GM19238 (cell line): ENCODE data around the gene MDFIC.

Source experiments
- DNase-seq: peaks from one replicate; pipeline ENCODE4 v3.0.0; 2011; ENCODE audit warnings: low spot score; ENCODE audit not compliant: insufficient read length

MDFIC gene

DNA sequence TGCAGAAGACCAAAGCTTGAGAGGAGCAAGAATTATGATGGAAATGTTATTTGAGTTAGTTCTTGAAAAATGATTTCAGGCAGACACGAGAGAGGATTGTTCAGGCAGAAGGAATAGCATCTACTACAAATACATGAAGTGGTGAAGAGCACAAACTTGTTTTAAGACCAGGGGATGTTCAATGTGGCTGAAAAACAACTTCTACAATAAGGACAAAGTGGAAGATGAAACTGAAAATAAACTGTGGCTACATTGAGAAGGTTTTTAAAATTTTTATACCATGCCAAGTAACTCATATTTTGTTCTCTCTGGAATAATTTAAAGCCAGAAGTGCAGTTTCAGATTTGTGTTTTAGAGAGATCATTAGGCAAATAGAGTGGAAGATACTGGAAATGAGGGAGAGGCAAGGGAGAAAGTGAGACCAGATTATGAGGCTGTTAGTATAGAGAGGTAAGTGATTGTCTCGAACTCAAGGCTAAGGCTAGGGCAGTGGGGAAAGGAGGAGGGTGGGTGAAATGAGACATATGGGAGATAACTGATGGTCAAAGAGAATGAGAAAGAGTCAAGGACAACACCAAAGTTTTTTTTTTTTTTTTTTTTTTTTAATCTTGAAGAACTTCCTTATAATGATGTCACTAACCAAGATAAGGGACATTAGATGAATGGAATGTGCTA is 115.4 kb downstream of the MDFIC start:
- DNase-seq, result no peak

- no peak for DNase-seq
Measured at GRCh38 chr7:115038158-115038557, 116.3 kb downstream of the MDFIC start.

DNA sequence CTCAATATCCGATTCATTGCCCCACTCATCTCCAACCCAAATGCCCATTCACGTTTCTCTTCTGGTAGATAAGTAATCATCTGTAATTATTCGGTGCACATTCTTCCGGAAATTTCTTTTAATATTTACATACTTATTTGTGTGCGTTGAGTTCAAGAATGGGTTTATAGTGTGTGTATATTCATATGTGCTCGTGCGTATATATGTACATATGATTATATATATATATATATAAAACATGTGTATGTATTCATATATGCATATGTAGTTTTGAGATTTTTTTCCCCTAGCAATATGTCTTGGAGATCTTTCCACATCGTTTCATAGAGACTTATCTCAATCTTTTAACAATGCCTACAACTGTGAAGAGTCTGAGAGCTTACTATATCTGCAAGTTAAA is 118.2 kb downstream of the MDFIC start:
- no peak for DNase-seq

GRCh38 chr7:115040495-115040894 is 118.6 kb downstream of the MDFIC start:
- DNase-seq, result no peak

GRCh38 chr7:115042596-115042995 is 120.7 kb downstream of the MDFIC start:
- no peak for DNase-seq

GRCh38 chr7:115043605-115044004 is 121.7 kb downstream of the MDFIC start:
- no peak for DNase-seq

DNA sequence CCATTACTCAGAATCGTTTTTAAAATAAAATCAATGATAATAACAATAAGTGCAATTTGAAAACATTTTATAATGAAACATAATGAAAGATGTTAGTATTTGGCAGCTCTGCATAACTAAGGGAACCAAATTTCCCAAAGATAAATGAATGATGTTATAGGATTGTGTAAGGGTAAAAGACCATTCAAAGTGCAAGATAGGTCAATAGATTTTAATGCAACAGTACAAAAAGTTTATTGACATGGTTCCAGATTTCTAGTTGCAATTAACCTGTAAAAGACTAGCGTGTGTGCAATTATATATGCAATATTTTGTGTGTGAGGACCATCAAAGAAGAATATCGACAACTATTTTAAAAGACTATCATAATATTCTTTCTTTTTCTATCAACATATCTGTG is 122.3 kb downstream of the MDFIC start:
- DNase-seq, result no peak

- no peak for DNase-seq
Measured at GRCh38 chr7:115047958-115048720, 126.2 kb downstream of the MDFIC start.

DNA sequence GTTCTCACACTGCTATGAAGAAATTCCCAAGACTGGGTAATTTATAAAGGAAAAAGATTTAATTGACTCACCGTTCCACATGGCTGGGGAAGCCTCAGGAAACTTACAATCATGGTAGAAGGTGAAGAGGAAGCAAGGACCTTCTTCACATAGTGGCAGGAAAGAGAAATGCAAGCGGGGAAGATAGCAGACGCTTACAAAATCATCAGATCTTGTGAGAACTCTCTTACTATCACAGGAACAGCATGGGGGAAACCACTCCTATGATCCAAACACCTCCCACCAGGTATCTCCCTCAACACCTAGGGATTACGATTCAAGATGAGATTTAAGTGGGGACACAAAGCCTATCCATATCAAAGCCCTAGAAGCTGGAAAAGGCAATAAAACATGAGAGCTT is 130.8 kb downstream of the MDFIC start:
- DNase-seq, result no peak

- DNase-seq, result no peak
Measured at GRCh38 chr7:115054478-115055065, 132.7 kb downstream of the MDFIC start.

DNA sequence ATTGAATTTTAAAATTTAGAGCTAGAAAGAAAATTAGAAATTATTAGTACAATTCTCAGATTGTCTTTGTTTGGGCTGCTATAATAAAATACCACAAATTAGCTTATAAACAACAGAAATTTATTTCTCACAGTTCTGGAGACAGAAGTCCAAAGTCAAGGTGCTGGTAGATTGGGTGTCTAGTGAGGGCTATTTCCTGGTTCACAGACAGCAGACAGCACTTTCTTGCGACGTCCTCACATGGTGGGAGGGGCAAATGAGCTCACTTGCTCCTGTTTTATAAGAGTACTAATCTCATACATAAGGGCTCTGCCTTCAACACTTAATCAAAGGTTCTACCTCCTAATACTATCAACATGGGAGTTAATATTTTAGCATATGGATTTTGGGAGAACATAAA is 134.1 kb downstream of the MDFIC start:
- no peak for DNase-seq

DNA sequence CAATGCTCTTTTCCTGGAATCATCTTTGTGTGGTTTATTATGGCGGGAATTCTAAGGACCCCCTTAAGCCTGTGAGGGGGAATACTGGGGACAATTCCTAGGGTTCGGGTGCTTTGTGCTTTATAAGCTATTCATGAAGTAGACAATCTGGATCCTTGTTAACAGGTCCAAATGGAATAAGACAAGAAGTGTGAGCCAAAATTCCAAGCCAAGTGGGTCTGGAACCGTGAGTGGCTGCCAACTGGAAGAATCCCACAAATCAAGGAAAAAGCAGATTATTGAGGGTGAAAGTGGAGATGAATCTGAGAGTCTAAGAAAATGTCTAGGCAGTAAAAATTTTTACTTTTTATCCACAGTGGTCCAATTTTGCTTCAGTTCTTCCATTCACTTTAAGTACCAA is 136.8 kb downstream of the MDFIC start:
- no peak for DNase-seq

DNA sequence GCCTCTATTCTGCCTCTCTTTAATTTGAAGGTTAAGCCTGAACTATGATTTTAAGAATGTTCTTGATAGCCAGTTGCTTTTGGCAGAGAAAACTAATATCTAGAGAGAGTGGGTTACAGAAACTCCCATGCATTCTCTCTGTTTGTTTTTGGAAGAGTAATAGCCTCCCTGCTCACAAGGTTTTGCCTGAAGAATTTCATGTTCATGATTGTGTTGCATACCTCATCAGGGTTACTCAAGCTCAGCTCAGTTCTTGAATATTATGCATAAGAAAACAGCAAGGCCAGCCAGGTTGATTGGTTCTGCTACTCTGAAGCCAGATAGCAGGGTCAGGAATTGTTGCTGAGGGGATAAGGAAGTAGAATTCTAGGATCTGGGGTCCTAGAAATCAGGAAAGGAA is 137.4 kb downstream of the MDFIC start:
- DNase-seq, result no peak

- DNase-seq, result no peak
Measured at GRCh38 chr7:115060095-115060870, 138.4 kb downstream of the MDFIC start.

GRCh38 chr7:115066050-115066449 is 144.2 kb downstream of the MDFIC start:
- DNase-seq, result no peak

DNA sequence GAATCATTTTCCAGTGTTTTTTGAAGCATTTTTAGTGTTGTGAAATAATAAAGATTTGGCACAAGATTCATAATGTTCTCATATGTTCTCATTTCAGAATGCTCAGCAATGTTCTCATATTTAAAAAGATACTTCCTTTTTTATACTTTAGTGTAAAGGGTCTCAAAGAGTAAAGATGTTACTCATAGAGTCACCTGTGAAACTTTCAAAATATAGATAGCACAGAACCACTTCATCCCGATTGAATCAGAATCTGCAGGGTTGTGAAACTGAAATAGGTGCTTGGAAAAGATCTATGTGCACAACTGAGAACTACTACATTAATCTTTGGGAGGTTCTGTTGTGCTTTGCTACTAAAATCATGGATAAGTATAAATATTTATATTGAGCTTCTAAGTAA is 144.7 kb downstream of the MDFIC start:
- no peak for DNase-seq

DNA sequence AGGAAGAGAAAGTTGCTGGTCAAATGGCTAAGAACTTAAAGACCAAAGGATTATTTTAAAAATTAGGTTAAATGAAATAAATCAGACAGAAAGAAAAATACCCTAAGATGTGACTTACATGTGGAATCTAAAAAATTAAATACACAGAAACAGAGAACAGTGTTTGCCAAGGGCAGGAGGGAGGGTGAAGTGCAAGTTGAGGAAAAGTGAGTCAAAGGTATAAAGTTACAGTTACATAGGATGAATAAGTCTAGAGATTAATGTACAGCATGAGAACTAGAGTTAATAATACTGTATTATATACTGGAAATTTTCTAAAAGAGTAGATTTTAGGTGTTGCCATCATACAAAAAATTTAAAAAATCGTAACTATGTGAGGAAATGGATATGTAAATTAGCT is 146.3 kb downstream of the MDFIC start:
- no peak for DNase-seq
